IMR-90 (cell line): ENCODE results near the gene CDH3. TPM values are rescaled to one million over a fixed set of nuclear protein-coding genes. Genes with fewer than 3 reads are reported as not detected.

ENCODE experiments used
- ATAC-seq: fragments of 200-7000 bp; cut with Tn5 transposase; 2 replicates; pipeline ENCODE4 v1.9.1; 2020; ENCODE audit warnings: low read depth, mild to moderate bottlenecking, moderate library complexity
- BruUV-seq: library from RNA; stranded (reverse); fragments of 400-500 nt; replicated peaks from 2 replicates; lab custom pipeline; 2021; lab: Mats Ljungman, UMichigan
- CTCF ChIA-PET: fragments of 300-600 bp; formaldehyde crosslinking; extraction: SDS; loops from one replicate; lab custom pipeline; 2021; ENCODE audit warnings: antibody characterized with exemption; lab: Yijun Ruan, JAX
- POLR2A ChIA-PET: fragments of 300-600 bp; sonication (Branson Sonifier 250); formaldehyde crosslinking; loops from one replicate; lab custom pipeline; 2022; ENCODE audit warnings: antibody characterized with exemption; ENCODE audit not compliant: unreplicated experiment; lab: Charles Lee
- DNase-seq: peaks from one replicate; pipeline ENCODE4 v3.0.0; 2013
- H2AFZ ChIP-seq: replicated peaks from 2 replicates; pipeline ENCODE3; 2013; ENCODE audit warnings: low read length, mild to moderate bottlenecking; ENCODE audit not compliant: poor library complexity
- H2AK5ac ChIP-seq: 2 replicates; pipeline ENCODE4 v1.6.1; 2013; ENCODE audit warnings: low read depth, low read length, inconsistent platforms
- H2AK9ac ChIP-seq: replicated peaks from 2 replicates; pipeline ENCODE3; 2013; ENCODE audit warnings: mild to moderate bottlenecking, low read depth, low read length, moderate library complexity; ENCODE audit not compliant: poor library complexity
- H2BK120ac ChIP-seq: 2 replicates; pipeline ENCODE4 v1.6.1; 2013; ENCODE audit warnings: low read depth, low read length, inconsistent platforms
- H2BK15ac ChIP-seq: 3 replicates; pipeline ENCODE4 v1.6.1; 2013; ENCODE audit warnings: low read depth, low read length, inconsistent platforms
- H2BK20ac ChIP-seq: 2 replicates; pipeline ENCODE4 v1.6.1; 2013; ENCODE audit warnings: low read depth, mild to moderate bottlenecking, inconsistent platforms, low read length, moderate library complexity
- H2BK5ac ChIP-seq: 2 replicates; pipeline ENCODE4 v1.6.1; 2013; ENCODE audit warnings: mild to moderate bottlenecking, low read depth, low read length, inconsistent platforms; ENCODE audit not compliant: poor library complexity, severe bottlenecking
- H3K14ac ChIP-seq: replicated peaks from 2 replicates; pipeline ENCODE4 v1.6.1; 2013; ENCODE audit warnings: low read depth, low read length, inconsistent platforms
- H3K18ac ChIP-seq: 2 replicates; pipeline ENCODE4 v1.6.1; 2013; ENCODE audit warnings: low read depth, low read length, control low read depth
- H3K23ac ChIP-seq: 2 replicates; pipeline ENCODE4 v1.6.1; 2013; ENCODE audit warnings: low read depth, low read length, inconsistent platforms
- H3K27ac ChIP-seq: 2 replicates; pipeline ENCODE4 v1.5.1; 2013; ENCODE audit warnings: mild to moderate bottlenecking, control low read depth, low read length; ENCODE audit not compliant: insufficient read depth
- H3K27me3 ChIP-seq: 2 replicates; pipeline ENCODE4 v1.6.1; 2013; ENCODE audit warnings: low read length; ENCODE audit not compliant: control insufficient read depth, insufficient read depth
- H3K36me3 ChIP-seq: 2 replicates; pipeline ENCODE4 v1.6.1; 2013; ENCODE audit warnings: low read length, mixed read lengths; ENCODE audit not compliant: control insufficient read depth, insufficient read depth
- H3K4ac ChIP-seq: 2 replicates; pipeline ENCODE4 v1.6.1; 2013; ENCODE audit warnings: low read depth, low read length, inconsistent platforms
- H3K4me1 ChIP-seq: 2 replicates; pipeline ENCODE4 v1.6.1; 2013; ENCODE audit warnings: low read length, mixed read lengths; ENCODE audit not compliant: control insufficient read depth, insufficient read depth
- H3K4me2 ChIP-seq: 2 replicates; pipeline ENCODE4 v1.6.1; 2013; ENCODE audit warnings: low read depth, mild to moderate bottlenecking, control low read depth, low read length, moderate library complexity
- H3K4me3 ChIP-seq: 2 replicates; pipeline ENCODE4 v1.5.1; 2013; ENCODE audit warnings: low read depth, mild to moderate bottlenecking, control low read depth, low read length, moderate library complexity; ENCODE audit not compliant: insufficient read depth
- H3K56ac ChIP-seq: 2 replicates; pipeline ENCODE4 v1.6.1; 2013; ENCODE audit warnings: low read length, inconsistent platforms; ENCODE audit not compliant: insufficient read depth; ENCODE audit errors: extremely low read depth
- H3K79me1 ChIP-seq, 2 experiments: 2 replicates each; pipeline ENCODE4 v1.6.1; 2013; ENCODE audit warnings: low read length in 2 of 2, inconsistent platforms in 1 of 2, low read depth in 1 of 2
- H3K9ac ChIP-seq: 2 replicates; pipeline ENCODE4 v1.6.1; 2013; ENCODE audit warnings: low read depth, low read length, control low read depth
- H3K9me1 ChIP-seq: 2 replicates; pipeline ENCODE4 v1.6.1; 2013; ENCODE audit warnings: low read length, inconsistent platforms; ENCODE audit not compliant: insufficient read depth
- H3K9me3 ChIP-seq: 2 replicates; pipeline ENCODE4 v1.6.1; 2013; ENCODE audit warnings: low read length; ENCODE audit not compliant: control insufficient read depth, insufficient read depth
- H4K20me1 ChIP-seq: 2 replicates; pipeline ENCODE4 v1.6.1; 2013; ENCODE audit warnings: low read length, inconsistent platforms; ENCODE audit not compliant: insufficient read depth
- H4K5ac ChIP-seq: 2 replicates; pipeline ENCODE4 v1.6.1; 2013; ENCODE audit warnings: mild to moderate bottlenecking, low read depth, low read length, control low read depth
- H4K8ac ChIP-seq, 2 experiments: 2 replicates each; pipeline ENCODE4 v1.6.1; 2013; ENCODE audit warnings: low read depth in 2 of 2, low read length in 2 of 2, control low read depth in 1 of 2, inconsistent platforms in 1 of 2
- H4K91ac ChIP-seq: 2 replicates; pipeline ENCODE4 v1.6.1; 2013; ENCODE audit warnings: low read depth, low read length, inconsistent platforms; ENCODE audit not compliant: insufficient read depth
- BHLHE40 ChIP-seq: fragments of 150-350 bp; IDR thresholded peaks from 2 replicates; pipeline ENCODE4 v1.6.1; 2016; ENCODE audit warnings: mild to moderate bottlenecking, low read depth, low read length
- CHD1 ChIP-seq: IDR thresholded peaks from 2 replicates; pipeline ENCODE4 v1.6.1; 2012; ENCODE audit warnings: low read depth, low read length, improper control_type of control experiment
- FOS ChIP-seq: fragments of 150-350 bp; IDR thresholded peaks from 2 replicates; pipeline ENCODE4 v1.6.1; 2016; ENCODE audit warnings: low read depth, low read length
- MXI1 ChIP-seq: IDR thresholded peaks from 2 replicates; pipeline ENCODE4 v1.6.1; 2012; ENCODE audit warnings: low read depth, mild to moderate bottlenecking, low read length, moderate library complexity, borderline replicate concordance
- NFE2L2 ChIP-seq: fragments of 150-350 bp; IDR thresholded peaks from 2 replicates; pipeline ENCODE4 v1.6.1; 2016; ENCODE audit warnings: low read depth, mild to moderate bottlenecking, low read length
- RAD21 ChIP-seq: IDR thresholded peaks from 2 replicates; pipeline ENCODE4 v1.6.1; 2012; ENCODE audit warnings: low read length, improper control_type of control experiment
- RCOR1 ChIP-seq: IDR thresholded peaks from 2 replicates; pipeline ENCODE4 v1.6.1; 2012; ENCODE audit warnings: mild to moderate bottlenecking, low read length, improper control_type of control experiment; ENCODE audit not compliant: insufficient replicate concordance
- RFX5 ChIP-seq: IDR thresholded peaks from 2 replicates; pipeline ENCODE4 v1.8.0; 2012; ENCODE audit warnings: low read depth, mild to moderate bottlenecking, low read length, moderate library complexity
- SMC3 ChIP-seq: fragments of 150-350 bp; IDR thresholded peaks from 2 replicates; pipeline ENCODE4 v1.6.1; 2016; ENCODE audit warnings: low read depth, mild to moderate bottlenecking, antibody characterized with exemption, low read length, moderate library complexity
- WGBS, 2 experiments: methylation state at CpG; one replicate each; pipeline versions ENCODE4 v1.1.5 to v1.1.7; 2013; ENCODE audit warnings: missing lambda C conversion rate in 2 of 2; ENCODE audit not compliant: insufficient read length in 1 of 2; ENCODE audit errors: extremely low coverage in 2 of 2; 5-methylcytosine and 5-hydroxymethylcytosine counted together
- dilution Hi-C: fragments of 300-500 bp; cut with HindIII; formaldehyde crosslinking; loops from one replicate; pipeline ENCODE4 v1.14.3; 2018; ENCODE audit warnings: low sequenced_read_pairs; ENCODE audit not compliant: unreplicated experiment
- in situ Hi-C: fragments of 300-500 bp; cut with MboI; formaldehyde crosslinking; loops from 3 replicates; pipeline ENCODE4 v1.14.3; 2019; ENCODE audit warnings: low sequenced_read_pairs, inconsistent platforms, mixed read lengths
- intact Hi-C: fragments of 100-400 bp; cut with micrococcal nuclease; formaldehyde crosslinking; loops from 2 replicates; pipeline ENCODE4 v1.10.0; 2022
- polyA plus RNA-seq, 3 experiments: library from polyadenylated mRNA; depleted of rRNA; stranded (reverse); fragments of >200 nt; gene quantifications; 2 replicates each; pipeline ENCODE4 v1.2.3, GENCODE V29; 2012; ENCODE audit warnings: low replicate concordance in 1 of 3
- total RNA-seq: library from RNA; depleted of rRNA; stranded (reverse); fragments of >200 nt; gene quantifications from 2 replicates; pipeline ENCODE4 v1.2.3, GENCODE V29; 2012

CDH3 gene
- total and polyA plus RNA-seq, 2 of the 4 experiments (the other 2 are of a cell fraction): not detected

DNA sequence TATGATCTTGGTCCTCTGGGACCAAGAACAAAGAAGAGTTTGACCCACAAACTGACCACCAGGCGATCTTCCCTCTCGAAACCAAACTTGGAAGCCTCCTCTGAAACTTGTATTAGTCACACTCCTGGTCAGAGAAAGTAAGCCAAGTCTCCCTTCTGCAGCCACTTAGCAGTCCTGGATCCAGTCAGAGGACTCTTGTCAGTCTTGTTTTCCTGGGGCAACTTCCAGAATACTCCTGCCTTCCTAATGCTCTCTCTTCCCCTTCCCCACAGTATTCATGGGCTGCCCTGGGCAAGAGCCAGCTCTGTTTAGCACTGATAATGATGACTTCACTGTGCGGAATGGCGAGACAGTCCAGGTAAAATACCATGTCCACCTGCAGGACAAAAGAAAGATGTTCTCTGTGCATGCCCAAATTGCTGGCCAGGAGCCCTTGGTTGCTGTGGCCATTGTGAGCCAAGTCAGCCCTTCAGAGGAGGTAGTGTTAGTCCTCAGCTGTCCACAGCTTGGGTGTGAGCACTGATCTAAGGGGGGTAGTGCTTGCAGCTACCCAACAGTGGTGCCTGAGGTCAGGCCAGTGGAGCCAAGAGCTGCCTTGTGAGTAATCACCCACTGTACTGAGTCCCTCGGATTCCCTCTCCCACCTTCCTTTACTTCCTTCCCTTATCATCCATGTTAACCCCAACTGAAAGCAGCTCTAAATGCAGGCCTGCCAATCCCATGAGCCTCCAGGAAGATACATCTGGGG lies 31.2 kb downstream of the CDH3 start:
- Histone ChIP-seq H3K4ac (no peak overlapping the region), H2AK9ac (no peak overlapping the region), H3K9ac (no peak overlapping the region), H2AFZ (no peak overlapping the region), H3K23ac (no peak overlapping the region), H3K36me3 (no peaks in the 10 kb centered on the region), H4K91ac (no peak overlapping the region), H2BK5ac (no peak overlapping the region), H2AK5ac (no peak overlapping the region), H3K9me3 (0 out of 2 replicates have a peak, but pooled peaks cover 5% of the 10 kb centered on the region), H3K27ac (no peak overlapping the region), H3K56ac (no peak overlapping the region), H3K18ac (no peak overlapping the region), H3K27me3 (peaks cover 2% of the 10 kb centered on the region; the same call in 1 of the 2 replicates), H3K4me2 (no peak overlapping the region), H4K8ac (no peak overlapping the region), H4K5ac (no peak overlapping the region), H3K4me1 (no peaks in the 10 kb centered on the region), H4K20me1 (no peaks in the 10 kb centered on the region), H2BK20ac (no peak overlapping the region), H2BK15ac (no peak overlapping the region), H3K4me3 (no peak overlapping the region), H3K14ac (no peak overlapping the region), H2BK120ac (no peak overlapping the region), H3K79me1 (no peaks in the 10 kb centered on the region), H3K9me1 (no peaks in the 10 kb centered on the region)
- in situ Hi-C loops: no loop called here
- BruUV-seq: no TSS peak
- CTCF ChIA-PET: interaction anchor here (0.6 kb wide), 2 partner anchors 278 to 427 kb away, joined by 4 to 6 read pairs; no protein-coding TSS in a partner anchor
- 57% methylated on average over 3 of the region's 5 CpGs; no CpG with 5 or more reads in 1 of the 2 experiments for WGBS, 2 experiments
- intact Hi-C loops: no loop called here
- ATAC-seq (no peak), DNase-seq (no peak)
- dilution Hi-C loops: no loop called here
- POLR2A ChIA-PET: no interaction called here
- TF ChIP-seq SMC3 (no peak), FOS (no peak), CHD1 (no peak), NFE2L2 (no peak), RCOR1 (no peak), RAD21 (no peak), RFX5 (no peak), MXI1 (no peak), BHLHE40 (no peak)
